GM23338 (cell line): Measurements from ENCODE around the gene WASL.

Experiments used
- CREB1 ChIP-seq: fragments of 250-450 bp; sonication (Bioruptor Pico); IDR thresholded peaks from 2 replicates; pipeline ENCODE4 v1.5.0; 2020; ENCODE audit warnings: low read depth, mild to moderate bottlenecking, moderate library complexity
- POLR2AphosphoS5 ChIP-seq: IDR thresholded peaks from 2 replicates; pipeline ENCODE4 v1.6.1; 2016; ENCODE audit warnings: antibody characterized with exemption, low read depth

- TF ChIP-seq POLR2AphosphoS5 (no peak), CREB1 (no peak)
These were observed 82.9 kb downstream of the WASL start for GRCh38 chr7:123665896-123666295.
